Kidney (tissue), 14 donors: ENCODE data around the gene KLF13. TPM values are rescaled to one million over a fixed set of nuclear protein-coding genes. Genes with fewer than 3 reads are reported as not detected.

Experiments used
- DNase-seq, 5 donors: peaks; one replicate each; pipeline ENCODE4 v3.0.0-alpha.2; 2013 to 2020
- FAIRE-seq: peaks from 2 replicates; lab custom pipeline; 2012; peaks lifted over from hg19 to GRCh38; lab: Jason Lieb, UNC
- H3K27ac ChIP-seq, 2 donors: one replicate each; pipeline ENCODE4 v1.7.0; 2013; ENCODE audit warnings: low read depth in 2 of 2, low read length in 2 of 2, inconsistent platforms in 1 of 2
- H3K27me3 ChIP-seq: one replicate; pipeline ENCODE4 v1.7.1; 2013; ENCODE audit warnings: low read length, inconsistent platforms; ENCODE audit not compliant: control insufficient read depth, insufficient read depth
- H3K36me3 ChIP-seq, 3 donors: one replicate each; pipeline versions ENCODE4 v1.7.0 to v1.7.1; 2013; ENCODE audit warnings: low read length in 3 of 3, control low read depth in 1 of 3, inconsistent platforms in 1 of 3; ENCODE audit not compliant: insufficient read depth in 3 of 3, control insufficient read depth in 2 of 3
- H3K4me1 ChIP-seq, 3 donors: one replicate each; pipeline versions ENCODE4 v1.7.0 to v1.7.1; 2013; ENCODE audit warnings: low read length in 3 of 3, inconsistent platforms in 1 of 3, low read depth in 1 of 3; ENCODE audit not compliant: control insufficient read depth in 2 of 3, insufficient read depth in 2 of 3
- H3K4me3 ChIP-seq, 3 donors: one replicate each; pipeline versions ENCODE4 v1.7.0 to v1.8.1; 2013; ENCODE audit warnings: low read length in 3 of 3, control low read depth in 1 of 3, inconsistent platforms in 1 of 3
- H3K9ac ChIP-seq, 3 donors: one replicate each; pipeline versions ENCODE4 v1.7.0 to v1.7.1; 2013; ENCODE audit warnings: low read length in 3 of 3, control low read depth in 1 of 3, inconsistent platforms in 1 of 3
- H3K9me3 ChIP-seq, 3 donors: one replicate each; pipeline versions ENCODE4 v1.7.0 to v1.7.1; 2013; ENCODE audit warnings: low read length in 3 of 3, control low read depth in 1 of 3, inconsistent platforms in 1 of 3; ENCODE audit not compliant: control insufficient read depth in 2 of 3, insufficient read depth in 1 of 3
- intact Hi-C: fragments of 100-400 bp; cut with DNase I; formaldehyde crosslinking; loops from one replicate; pipeline ENCODE4 v1.11.1; 2022
- polyA plus RNA-seq: library from polyadenylated mRNA; stranded (reverse); fragments of 350-450 nt; fragmentation: Illumina TruSeq; extraction: RNeasy Lipid Tissue Mini Kit (QIAGEN cat#74804); gene quantifications from one replicate; pipeline ENCODE4 v1.2.3, GENCODE V29; 2014; ENCODE audit warnings: low read depth, low replicate concordance; ENCODE audit not compliant: insufficient read depth
- total RNA-seq: library from RNA; stranded (reverse); fragmentation: NEBNext Ultra II Directional; extraction: Animal tissue kit (Norgen Biotek cat#: 25700); gene quantifications from one replicate; pipeline ENCODE4 v1.2.1, GENCODE V29; 2021
- TF ChIP-seq, protein P1 (sequence below): IDR thresholded peaks from 3 replicates; pipeline ENCODE4 v1.5.1; 2012; ENCODE audit warnings: mild to moderate bottlenecking, moderate library complexity, borderline replicate concordance; ENCODE audit not compliant: insufficient read depth; ENCODE audit errors: extremely low read depth
- donor health status: control.
- donor health status: control.
- donor health status: control.
- donor health status: control.
- donor health status: control.
- donor health status: DM: yes; HTN: yes; CAD: no.
- donor health status: Normal renal cell carcinoma (clear cell type).

The KLF13 gene
- total and polyA plus RNA-seq, 2 donors from 2014 or later: 55.5 to 123 TPM

- no peaks in the 10 kb centered on the region for H3K36me3 ChIP-seq
- peak in 1 of 5 donors; percentile 3 for DNase-seq
- H3K4me3 ChIP-seq: no peak overlapping the region
- no peaks in the 10 kb centered on the region for H3K9me3 ChIP-seq
- H3K4me1 ChIP-seq: peaks cover 0 to 6% (median under 1%) of the 10 kb centered on the region in 3 donors
- no peak overlapping the region for H3K27ac ChIP-seq
- H3K27me3 ChIP-seq: no peaks in the 10 kb centered on the region
- no peak for FAIRE-seq
- TF ChIP-seq, protein P1, sequence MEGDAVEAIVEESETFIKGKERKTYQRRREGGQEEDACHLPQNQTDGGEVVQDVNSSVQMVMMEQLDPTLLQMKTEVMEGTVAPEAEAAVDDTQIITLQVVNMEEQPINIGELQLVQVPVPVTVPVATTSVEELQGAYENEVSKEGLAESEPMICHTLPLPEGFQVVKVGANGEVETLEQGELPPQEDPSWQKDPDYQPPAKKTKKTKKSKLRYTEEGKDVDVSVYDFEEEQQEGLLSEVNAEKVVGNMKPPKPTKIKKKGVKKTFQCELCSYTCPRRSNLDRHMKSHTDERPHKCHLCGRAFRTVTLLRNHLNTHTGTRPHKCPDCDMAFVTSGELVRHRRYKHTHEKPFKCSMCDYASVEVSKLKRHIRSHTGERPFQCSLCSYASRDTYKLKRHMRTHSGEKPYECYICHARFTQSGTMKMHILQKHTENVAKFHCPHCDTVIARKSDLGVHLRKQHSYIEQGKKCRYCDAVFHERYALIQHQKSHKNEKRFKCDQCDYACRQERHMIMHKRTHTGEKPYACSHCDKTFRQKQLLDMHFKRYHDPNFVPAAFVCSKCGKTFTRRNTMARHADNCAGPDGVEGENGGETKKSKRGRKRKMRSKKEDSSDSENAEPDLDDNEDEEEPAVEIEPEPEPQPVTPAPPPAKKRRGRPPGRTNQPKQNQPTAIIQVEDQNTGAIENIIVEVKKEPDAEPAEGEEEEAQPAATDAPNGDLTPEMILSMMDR: no peak
- intact Hi-C loops: loop anchor here (10.0 kb wide), 1 partner anchor 77 kb away; no protein-coding TSS in a partner anchor
- H3K9ac ChIP-seq: no peak overlapping the region
These were observed 24.5 kb upstream of the KLF13 start for GRCh38 chr15:31302029-31302657.

DNA sequence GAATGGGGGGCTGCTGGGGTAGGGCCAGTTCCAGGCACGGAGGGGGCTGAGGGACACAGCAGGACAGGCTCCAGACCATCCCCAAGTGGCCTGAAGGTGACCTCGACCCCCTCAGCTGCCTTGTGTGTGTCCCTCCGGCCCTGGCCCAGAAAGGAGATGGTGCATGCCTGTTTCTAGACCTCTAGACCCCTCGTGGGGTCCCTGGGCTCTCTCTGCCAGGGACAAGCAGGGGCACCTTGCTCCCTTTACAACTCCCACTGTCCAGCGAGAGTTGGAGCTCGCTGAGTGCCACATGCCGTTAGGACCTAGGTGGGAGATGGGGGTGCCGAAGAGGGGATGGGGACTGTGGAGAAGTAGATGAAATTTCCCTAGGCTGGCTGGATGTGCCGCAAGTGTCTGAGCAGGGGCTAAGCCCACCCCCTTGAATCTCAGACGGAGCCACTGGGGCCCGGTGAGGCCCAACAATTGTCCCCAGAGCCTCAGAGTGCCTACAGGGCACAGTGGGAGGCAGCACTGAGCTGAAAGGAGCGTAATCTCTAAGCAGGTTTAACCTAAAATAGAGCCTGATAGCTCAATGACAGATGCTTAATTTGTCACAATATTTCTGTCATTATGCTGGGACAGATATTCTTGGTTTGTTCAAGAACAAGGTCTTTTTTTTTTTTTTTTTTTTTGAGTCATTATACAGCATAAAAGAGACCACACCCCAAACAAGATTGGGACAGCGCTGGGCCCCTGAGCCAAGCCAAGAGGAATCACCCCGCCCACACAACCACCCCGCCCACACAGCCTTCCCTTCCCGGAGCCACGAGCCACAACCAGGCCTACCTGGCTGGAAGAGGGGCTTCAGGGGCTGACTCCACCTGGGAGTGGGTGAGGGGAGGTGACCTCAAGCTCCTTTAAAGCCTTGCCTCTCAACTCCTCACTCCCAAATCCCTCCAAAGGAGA lies 23.6 kb upstream of the KLF13 start:
- H3K9ac ChIP-seq: no peak overlapping the region
- TF ChIP-seq, protein P1: no peak
- intact Hi-C loops: loop anchor here (10.0 kb wide), 1 partner anchor 78 kb away; no protein-coding TSS in a partner anchor
- FAIRE-seq: no peak
- no peak overlapping the region for H3K27ac ChIP-seq
- no peaks in the 10 kb centered on the region for H3K27me3 ChIP-seq
- no peaks in the 10 kb centered on the region for H3K36me3 ChIP-seq
- H3K4me1 ChIP-seq: peaks cover 0 to 5% (median 0%) of the 10 kb centered on the region in 3 donors
- H3K4me3 ChIP-seq: no peak overlapping the region
- no peaks in the 10 kb centered on the region for H3K9me3 ChIP-seq
- peak in 2 of 5 donors; percentile 7 to 75 for DNase-seq

- DNase-seq (peak in 1 of 5 donors; percentile 10), FAIRE-seq (no peak)
- Histone ChIP-seq H3K9me3 (no peaks in the 10 kb centered on the region), H3K27ac (no peak overlapping the region), H3K36me3 (no peaks in the 10 kb centered on the region), H3K4me1 (peaks cover 0 to 5% (median 0%) of the 10 kb centered on the region in 3 donors), H3K27me3 (no peaks in the 10 kb centered on the region), H3K9ac (no peak overlapping the region), H3K4me3 (no peak overlapping the region)
- TF ChIP-seq, protein P1: no peak
- intact Hi-C loops: loop anchor here (10.0 kb wide), 1 partner anchor 79 kb away; no protein-coding TSS in a partner anchor
These were observed 22.6 kb upstream of the KLF13 start for GRCh38 chr15:31303726-31304648.
